K562 (cell line): ENCODE results near the gene DMD. TPM values are rescaled to one million over a fixed set of nuclear protein-coding genes. Genes with fewer than 3 reads are reported as not detected.
A peak's percentile ranks its signal among the peaks of the same experiment; 100 is the strongest.

Source experiments
- ATAC-seq: fragments of 200-7000 bp; cut with Tn5 transposase; 3 replicates; pipeline ENCODE4 v1.9.1; 2020; ENCODE audit warnings: moderate library complexity
- BruUV-seq: library from RNA; stranded (reverse); fragments of 400-500 nt; replicated peaks from 2 replicates; lab custom pipeline; 2021; lab: Mats Ljungman, UMichigan
- CTCF ChIA-PET: fragments of 300-600 bp; formaldehyde crosslinking; extraction: SDS; loops from one replicate; lab custom pipeline; 2021; ENCODE audit warnings: low intra/inter-chr PET ratio; lab: Yijun Ruan, JAX
- POLR2A ChIA-PET: fragments of 300-600, 350-650 bp; sonication (Branson Sonifier 250); formaldehyde crosslinking; extraction: SDS; loops from one replicate; lab custom pipeline; 2021; ENCODE audit warnings: antibody characterized with exemption, inconsistent platforms; lab: Yijun Ruan, JAX
- DNase-seq, 4 experiments: peaks; one replicate each; pipeline versions ENCODE4 v3.0.0 to v3.0.0-alpha.2; 2011 to 2018; ENCODE audit warnings: low spot score in 3 of 4, mixed read lengths in 3 of 4; ENCODE audit errors: extremely low read depth in 1 of 4
- FAIRE-seq: peaks from 2 replicates; lab custom pipeline; 2011; peaks lifted over from hg19 to GRCh38; lab: Jason Lieb, UNC
- H2AFZ ChIP-seq: 2 replicates; pipeline ENCODE4 v1.6.0; 2011; ENCODE audit warnings: low read depth, low read length, control low read depth, inconsistent platforms
- H3K27ac ChIP-seq: fragments of 200-600 bp; 3 replicates; pipeline ENCODE4 v1.8.0; 2011; ENCODE audit warnings: low read depth, mild to moderate bottlenecking, control low read depth, inconsistent platforms, low read length, moderate library complexity, mixed read lengths; ENCODE audit errors: extremely low read depth
- H3K27me3 ChIP-seq, 2 experiments: fragments of 300-600 bp in 1 of 2; 2 replicates in 1 of 2; 3 replicates in 1 of 2; pipeline versions ENCODE4 v1.6.0 to v1.8.0; 2011; ENCODE audit warnings: inconsistent platforms in 2 of 2, low read length in 2 of 2, mild to moderate bottlenecking in 1 of 2, mixed read lengths in 1 of 2, moderate library complexity in 1 of 2; ENCODE audit not compliant: control insufficient read depth in 2 of 2, insufficient read depth in 2 of 2
- H3K36me3 ChIP-seq: fragments of 300-600 bp; 3 replicates; pipeline ENCODE4 v1.8.0; 2011; ENCODE audit warnings: mild to moderate bottlenecking, low read length, inconsistent platforms; ENCODE audit not compliant: control insufficient read depth, insufficient read depth
- H3K4me1 ChIP-seq, 2 experiments: fragments of 200-600 bp in 1 of 2; replicated peaks in 1 of 2; 2 replicates in 1 of 2; 3 replicates in 1 of 2; pipeline versions ENCODE4 v1.5.1 to v1.8.0; 2011; ENCODE audit warnings: inconsistent platforms in 2 of 2, low read length in 2 of 2, mild to moderate bottlenecking in 1 of 2, mixed read lengths in 1 of 2, moderate library complexity in 1 of 2; ENCODE audit not compliant: control insufficient read depth in 2 of 2, insufficient read depth in 2 of 2
- H3K4me2 ChIP-seq: 2 replicates; pipeline ENCODE4 v1.6.1; 2011; ENCODE audit warnings: low read length, control low read depth, inconsistent platforms, mixed read lengths; ENCODE audit not compliant: insufficient read depth
- H3K4me3 ChIP-seq: fragments of 200-600 bp; sonication (generic), shearing (Covaris generic); 2 replicates; pipeline ENCODE4 v1.5.1; 2016; ENCODE audit warnings: control low read depth, inconsistent platforms
- H3K79me2 ChIP-seq: fragments of 200-600 bp; 3 replicates; pipeline ENCODE4 v1.8.0; 2011; ENCODE audit warnings: low read length, inconsistent platforms; ENCODE audit not compliant: control insufficient read depth, insufficient read depth
- H3K9ac ChIP-seq, 2 experiments: 2 replicates each; pipeline versions ENCODE4 v1.6.0 to v1.6.1; 2011; ENCODE audit warnings: low read depth in 2 of 2, low read length in 2 of 2, control low read depth in 1 of 2, inconsistent platforms in 1 of 2, mild to moderate bottlenecking in 1 of 2, mixed read lengths in 1 of 2; ENCODE audit not compliant: insufficient read depth in 1 of 2
- H3K9me1 ChIP-seq: one replicate; pipeline ENCODE4 v1.6.0; 2011; ENCODE audit warnings: inconsistent platforms, mild to moderate bottlenecking, low read length, moderate library complexity; ENCODE audit not compliant: control insufficient read depth, insufficient read depth
- H3K9me3 ChIP-seq: replicated peaks from 2 replicates; pipeline ENCODE4 v1.5.1; 2011; ENCODE audit warnings: low read depth, low read length, inconsistent platforms; ENCODE audit not compliant: control insufficient read depth, insufficient read depth
- H4K20me1 ChIP-seq: replicated peaks from 2 replicates; pipeline ENCODE4 v1.6.1; 2011; ENCODE audit warnings: low read length, inconsistent platforms, mixed read lengths; ENCODE audit not compliant: control insufficient read depth, insufficient read depth
- SPI1 ChIP-seq: IDR thresholded peaks from 2 replicates; pipeline ENCODE4 v1.6.1; 2011; ENCODE audit warnings: low read depth, low read length, control low read depth, borderline replicate concordance
- SRF ChIP-seq, 2 experiments: fragments of 250-450, 450-650 bp in 1 of 2; sonication (Bioruptor Pico) in 1 of 2; sonication (generic) in 1 of 2; formaldehyde crosslinking; IDR thresholded peaks; 2 replicates each; pipeline versions ENCODE4 v1.5.0 to v1.5.1; 2020 to 2022; ENCODE audit warnings: mild to moderate bottlenecking in 1 of 2, missing genetic modification reagents in 1 of 2
- VEZF1 ChIP-seq: fragments of 200-800 bp; sonication (Bioruptor generic); IDR thresholded peaks from 2 replicates; pipeline ENCODE4 v1.6.1; 2017; ENCODE audit warnings: missing genetic modification characterization, missing compliant biosample characterization
- ZFP36 ChIP-seq: fragments of 150-350 bp; IDR thresholded peaks from 2 replicates; pipeline ENCODE4 v1.6.1; 2018; ENCODE audit warnings: low read length, low read depth; ENCODE audit not compliant: partially characterized antibody
- WGBS: fragments of 100-300 bp; shearing (Covaris generic); methylation state at CpG from one replicate; pipeline ENCODE4 v1.1.6; 2016; ENCODE audit warnings: low coverage, mixed read lengths; ENCODE audit not compliant: insufficient coverage; ENCODE audit errors: missing lambda C conversion rate; 5-methylcytosine and 5-hydroxymethylcytosine counted together
- in situ Hi-C: fragments of 300-500 bp; cut with MboI; formaldehyde crosslinking; loops from 4 replicates; pipeline ENCODE4 v1.15.0; 2018; ENCODE audit warnings: inconsistent platforms, mixed read lengths
- intact Hi-C: fragments of 100-400 bp; cut with micrococcal nuclease; formaldehyde crosslinking; loops from 2 replicates; pipeline ENCODE4 v1.14.2; 2022
- polyA plus RNA-seq, 8 experiments: library from polyadenylated mRNA; depleted of rRNA in 4 of 8; stranded (reverse) in 5 of 8; unstranded in 3 of 8; fragments of >200 nt; fragmentation: Nextera tagmentation in 2 of 8; fragmentation: Illumina TruSeq in 1 of 8; extraction: Ambion mirVana in 2 of 8; extraction: Trizol in 1 of 8; gene quantifications; 2 replicates each; pipeline versions ENCODE4 v1.2.1 to v1.2.3, GENCODE V29; 2011 to 2014; ENCODE audit warnings: inconsistent platforms in 1 of 8, missing spikeins in 1 of 8
- total RNA-seq, 7 experiments: library from RNA; depleted of rRNA in 6 of 7; stranded (reverse); fragments of >200 nt in 6 of 7; fragmentation: Illumina TruSeq in 2 of 7; extraction: Trizol in 2 of 7; gene quantifications; 2 replicates each; pipeline versions ENCODE4 v1.2.1 to v1.2.3, GENCODE V29; 2011 to 2021; ENCODE audit warnings: low replicate concordance in 1 of 7

The DMD gene
- total and polyA plus RNA-seq, 9 of the 15 experiments (the other 6 are each of a cell fraction or from before 2014, with no cell fraction given), result 3.8 to 20.4 (median 11.4) TPM

GRCh38 chrX:31500921-31501320 is 1710.4 kb downstream of the DMD start:
- H3K9ac ChIP-seq, result no peak overlapping the region
- TF ChIP-seq VEZF1 (CRISPR knock-in tag) (no peak), SPI1 (0 out of 2 replicates have a peak, but pooled peaks have one; percentile 9), SRF (CRISPR knock-in tag; IDR thresholded peaks at IDR 0.05) (peak in 1 of 2 experiments; percentile 89; a peak in 2 of 4 replicates), ZFP36 (peak; percentile 6)
- TF ChIP-seq, all 486 proteins: peak for 3
- Histone ChIP-seq H3K9me1 (no peaks in the 10 kb centered on the region), H3K4me2 (no peak overlapping the region), H3K27ac (no peak overlapping the region), H3K27me3 (no peaks in the 10 kb centered on the region), H3K4me1 (no peaks in the 10 kb centered on the region), H3K79me2 (no peaks in the 10 kb centered on the region), H3K9me3 (no peaks in the 10 kb centered on the region), H2AFZ (no peak overlapping the region), H4K20me1 (no peaks in the 10 kb centered on the region), H3K4me3 (no peak overlapping the region), H3K36me3 (no peaks in the 10 kb centered on the region)
- BruUV-seq, result no TSS peak
- CTCF ChIA-PET, result no interaction called here
- intact Hi-C loops, result no loop called here
- ATAC-seq, result no peak
- POLR2A ChIA-PET, result interaction anchor here (1.0 to 1.5 kb wide), 2 partner anchors 9 to 22 kb away, joined by 3 to 4 read pairs; no protein-coding TSS in a partner anchor
- in situ Hi-C loops, result no loop called here
- DNase-seq, result no peak
- WGBS, result 0% methylated on average over 1 of the region's 1 CpG
- FAIRE-seq, result no peak
